HG02798 (cell line): ENCODE results near the gene RASGEF1B.

Experiments used
- ATAC-seq: cut with Tn5 transposase; IDR thresholded peaks from one replicate; pipeline ENCODE4 v1.9.1; 2021; ENCODE audit warnings: mild to moderate bottlenecking; ENCODE audit not compliant: unreplicated experiment, poor library complexity

Gene RASGEF1B

GRCh38 chr4:81468678-81469077 is 3.0 kb downstream of the RASGEF1B start:
- no peak for ATAC-seq

GRCh38 chr4:81467672-81467964 is 4.1 kb downstream of the RASGEF1B start:
- ATAC-seq: no peak

GRCh38 chr4:81466841-81467671 is 4.7 kb downstream of the RASGEF1B start:
- ATAC-seq: no peak

GRCh38 chr4:81465406-81466340 is 6.0 kb downstream of the RASGEF1B start:
- no peak for ATAC-seq

- ATAC-seq: no peak
Measured at GRCh38 chr4:81460834-81461233, 10.9 kb downstream of the RASGEF1B start.

GRCh38 chr4:81460191-81460701 is 11.5 kb downstream of the RASGEF1B start:
- ATAC-seq: no peak

GRCh38 chr4:81459228-81459627 is 12.5 kb downstream of the RASGEF1B start:
- peak; percentile 47 for ATAC-seq

- ATAC-seq: no peak
Measured at GRCh38 chr4:81457921-81458520, 13.7 kb downstream of the RASGEF1B start.

GRCh38 chr4:81457345-81457744 is 14.4 kb downstream of the RASGEF1B start:
- ATAC-seq: no peak

- no peak for ATAC-seq
Measured at GRCh38 chr4:81455897-81456296, 15.8 kb downstream of the RASGEF1B start.

GRCh38 chr4:81454948-81455347 is 16.8 kb downstream of the RASGEF1B start:
- ATAC-seq: no peak

GRCh38 chr4:81454499-81454898 is 17.2 kb downstream of the RASGEF1B start:
- ATAC-seq: no peak

- no peak for ATAC-seq
Measured at GRCh38 chr4:81453024-81453423, 18.7 kb downstream of the RASGEF1B start.

GRCh38 chr4:81452452-81453006 is 19.2 kb downstream of the RASGEF1B start:
- no peak for ATAC-seq

- ATAC-seq: no peak
Measured at GRCh38 chr4:81449015-81449414, 22.7 kb downstream of the RASGEF1B start.

GRCh38 chr4:81447566-81448229 is 24.0 kb downstream of the RASGEF1B start:
- ATAC-seq: no peak

- no peak for ATAC-seq
Measured at GRCh38 chr4:81446634-81447033, 25.1 kb downstream of the RASGEF1B start.

- no peak for ATAC-seq
Measured at GRCh38 chr4:81445196-81445595, 26.5 kb downstream of the RASGEF1B start.

- no peak for ATAC-seq
Measured at GRCh38 chr4:81442484-81443085, 29.1 kb downstream of the RASGEF1B start.

GRCh38 chr4:81440949-81441348 is 30.8 kb downstream of the RASGEF1B start:
- ATAC-seq: no peak
